Cardiac septum (tissue), 1 donor: ENCODE data around the gene DDX59. TPM values are rescaled to one million over a fixed set of nuclear protein-coding genes. Genes with fewer than 3 reads are reported as not detected.

Experiments
- DNase-seq: peaks from one replicate; pipeline ENCODE4 v3.0.0-alpha.2; 2020; ENCODE audit warnings: low spot score
- intact Hi-C: fragments of 100-400 bp; cut with DNase I; formaldehyde crosslinking; loops from one replicate; pipeline ENCODE4 v1.14.0; 2022
- total RNA-seq: library from RNA; stranded (reverse); fragmentation: NEBNext Ultra II Directional; extraction: Animal tissue kit (Norgen Biotek cat#: 25700); gene quantifications from one replicate; pipeline ENCODE4 v1.2.1, GENCODE V29; 2021
- donor health status: DM: no; HTN: no; CAD: no.

The DDX59 gene
- total RNA-seq, 1 donor from 2014 or later: 17.3 TPM

DNA sequence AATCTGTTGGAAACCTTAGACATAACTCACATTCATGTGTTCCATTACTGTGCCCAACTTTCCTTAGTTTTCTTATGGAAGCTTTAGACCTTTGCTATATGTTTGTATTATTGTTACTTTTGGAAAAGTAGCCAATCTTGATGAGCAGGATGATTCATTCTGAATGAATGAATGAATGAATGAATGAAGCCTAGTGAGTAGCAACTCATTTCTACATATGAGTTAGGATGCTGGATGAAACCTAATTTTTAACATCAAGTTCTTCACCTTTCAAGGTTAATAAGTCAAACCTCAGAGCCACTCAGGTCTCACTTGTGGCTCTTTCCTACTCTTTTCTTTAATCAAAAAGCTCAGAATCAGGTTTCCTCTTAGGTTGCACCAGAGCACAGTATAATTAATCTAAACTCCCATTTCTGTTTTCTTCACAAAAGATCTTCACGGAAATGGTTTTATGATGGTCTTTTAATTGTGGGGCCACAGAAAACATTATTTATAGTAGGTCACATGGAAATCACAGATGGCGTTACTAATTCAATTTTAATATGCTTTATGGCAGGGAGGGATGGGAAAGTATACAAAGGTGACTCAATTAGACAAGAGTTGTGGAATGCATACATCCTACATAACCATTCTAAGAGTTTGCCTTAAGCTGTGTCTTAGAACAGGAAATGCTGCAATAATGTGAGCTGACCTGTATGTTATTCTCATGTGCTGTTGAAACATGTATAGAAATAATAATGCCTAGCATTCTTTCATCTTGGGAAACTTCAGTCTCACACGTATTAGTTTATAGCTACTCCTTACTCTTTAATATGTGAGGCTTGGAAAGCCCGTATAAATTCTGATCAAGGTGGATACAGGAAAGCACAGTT is 4.5 kb upstream of the DDX59 start:
- intact Hi-C loops: no loop called here
- no peak for DNase-seq

DNA sequence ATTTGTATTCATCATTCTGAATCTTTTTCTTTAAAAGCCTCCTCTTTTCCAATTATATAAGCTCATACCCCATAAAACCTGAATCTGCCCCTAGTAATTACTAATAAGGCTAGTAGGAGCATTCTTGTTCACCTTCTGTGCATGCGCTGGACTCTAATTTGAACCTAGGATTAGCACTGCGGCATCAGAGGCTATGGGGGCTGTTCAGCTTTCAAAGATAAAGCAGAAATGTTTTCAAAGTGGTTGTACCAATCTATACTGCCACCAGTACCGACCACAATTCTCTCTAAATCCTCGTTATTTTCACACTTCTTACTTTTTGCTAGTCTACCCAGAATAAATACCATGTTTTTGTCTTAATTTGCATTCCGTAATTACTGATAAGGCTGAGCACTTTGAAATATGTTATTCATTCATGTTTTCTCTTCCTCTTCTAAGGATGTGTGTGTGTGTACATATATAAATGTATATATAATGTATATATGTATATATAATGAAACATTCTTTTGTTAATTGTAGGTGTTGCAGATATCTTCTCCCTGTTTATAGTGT is 1.6 kb upstream of the DDX59 start:
- no peak for DNase-seq
- intact Hi-C loops: no loop called here

DNA sequence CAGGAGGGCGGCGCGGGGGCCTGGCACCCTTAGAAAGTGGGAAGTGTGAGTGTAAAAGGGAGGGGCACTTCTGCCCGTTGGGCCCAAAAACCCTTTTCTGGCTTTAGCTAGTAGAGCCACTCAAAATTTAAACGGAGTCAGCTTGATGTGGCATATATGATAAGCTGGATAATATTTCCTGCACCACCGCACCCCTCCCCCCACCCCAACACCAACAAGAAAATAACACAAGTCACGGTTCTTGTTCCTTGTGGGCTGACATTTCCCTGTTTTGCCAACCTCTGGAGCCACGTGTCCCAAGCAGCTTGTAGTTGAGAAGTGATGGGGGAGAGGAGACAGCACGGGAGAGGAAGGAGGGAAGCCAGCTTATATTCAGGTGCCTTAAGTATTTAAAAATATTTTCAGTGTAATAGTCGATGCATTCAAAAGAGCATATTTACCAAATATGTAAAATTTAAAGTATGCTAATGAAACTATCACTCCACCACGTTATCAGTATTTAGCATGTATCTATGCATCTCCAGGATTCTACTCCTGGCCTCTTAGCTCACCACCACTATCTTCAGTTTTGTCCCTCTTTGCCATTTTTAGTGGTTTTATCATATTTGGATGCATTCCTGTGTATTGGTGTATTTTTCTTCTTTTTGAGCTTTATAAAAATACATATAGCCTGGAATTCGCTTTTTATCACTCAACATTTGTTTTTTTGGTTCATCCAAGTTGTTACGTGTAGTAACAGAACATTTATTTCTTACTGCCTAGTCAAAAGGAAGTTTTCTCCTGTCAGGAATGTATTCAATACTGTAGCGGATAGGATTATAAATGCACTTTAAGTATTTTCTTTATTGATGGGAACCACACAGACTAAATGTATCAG is 773 bp upstream of the DDX59 start:
- no peak for DNase-seq
- intact Hi-C loops: loop anchor here (1.0 kb wide), 1 partner anchor 69 kb away; no protein-coding TSS in a partner anchor

DNA sequence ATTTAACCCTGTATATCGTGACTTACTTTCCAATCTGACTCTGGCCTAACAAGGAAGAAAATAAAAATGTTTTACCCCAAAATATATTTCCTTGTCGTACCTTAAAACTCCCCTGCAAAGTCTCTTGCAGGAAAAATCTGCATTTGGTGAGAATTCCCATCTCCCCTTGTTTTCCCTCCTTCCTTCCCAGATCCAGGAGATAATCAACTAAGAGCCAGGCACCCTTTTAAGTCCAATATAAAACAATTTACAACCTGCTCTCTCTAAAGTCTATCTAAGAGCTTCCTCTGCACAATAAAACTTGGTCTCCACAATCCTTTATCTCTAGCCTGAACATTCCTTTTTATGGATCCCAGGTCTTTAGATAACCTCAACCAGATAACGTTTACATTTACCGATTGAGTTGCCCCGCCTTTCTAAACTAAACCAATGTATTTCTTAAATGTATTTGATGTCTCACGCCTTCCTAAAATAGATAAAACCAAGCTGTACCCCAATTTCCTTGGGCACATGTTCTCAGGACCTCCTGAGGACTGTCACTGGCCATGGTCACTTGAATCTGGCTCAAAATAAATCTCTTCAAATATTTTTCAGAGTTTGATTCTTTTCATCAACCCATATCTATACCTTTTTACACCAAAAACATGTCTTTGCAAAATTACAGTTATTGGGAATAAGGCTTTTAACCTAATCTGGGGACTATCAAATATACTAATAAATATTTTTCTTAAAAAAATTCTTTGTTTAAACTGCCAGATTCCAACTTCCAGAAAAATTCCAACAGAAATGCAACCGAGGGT is 993 bp downstream of the DDX59 start:
- intact Hi-C loops: loop anchor here (2.0 to 5.0 kb wide), 2 partner anchors 46 to 134 kb away; partner anchors contain the start of gene KIF14
- DNase-seq: no peak

DNA sequence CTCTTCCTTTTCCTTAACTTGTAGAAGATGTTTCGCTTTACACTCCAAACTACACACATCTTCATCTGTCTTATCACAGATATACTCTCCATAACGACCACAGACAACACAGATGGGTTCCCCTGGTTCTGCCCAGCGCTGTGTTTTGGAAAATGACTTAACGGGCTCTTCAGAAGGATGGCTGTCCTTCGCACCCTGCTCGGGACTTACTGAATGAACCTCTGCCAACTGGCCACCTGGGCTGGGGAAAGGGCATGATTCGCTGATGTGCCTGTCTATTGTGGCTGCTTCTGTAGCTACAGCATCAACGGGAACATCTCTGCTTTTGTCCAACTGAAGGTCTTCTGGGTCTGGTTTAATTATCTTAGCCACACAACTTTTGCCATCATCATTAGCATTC is 3.4 kb downstream of the DDX59 start:
- intact Hi-C loops: loop anchor here (5.0 kb wide), 1 partner anchor 44 kb away; the partner anchor contains the start of gene KIF14
- DNase-seq: no peak

DNA sequence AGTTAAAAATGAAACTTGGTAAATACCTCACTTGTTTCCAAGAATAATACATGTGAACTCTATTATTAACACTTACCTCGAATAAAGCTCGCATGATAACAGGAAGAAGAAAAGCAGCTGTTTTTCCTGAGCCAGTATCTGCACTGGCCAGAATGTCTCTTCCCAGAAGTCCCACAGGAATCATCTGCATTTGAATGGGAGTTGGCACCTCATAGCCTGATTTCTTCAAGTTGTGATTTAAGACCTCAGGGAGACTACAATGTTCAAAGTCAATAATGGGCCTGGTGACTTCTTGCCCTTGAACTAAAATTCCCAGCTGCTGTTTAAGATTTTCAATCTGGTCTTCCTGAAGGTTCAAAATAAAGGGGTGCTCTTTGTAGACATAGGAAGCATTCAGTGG is 3.8 kb downstream of the DDX59 start:
- DNase-seq: no peak
- intact Hi-C loops: loop anchor here (5.0 kb wide), 1 partner anchor 44 kb away; the partner anchor contains the start of gene KIF14

DNA sequence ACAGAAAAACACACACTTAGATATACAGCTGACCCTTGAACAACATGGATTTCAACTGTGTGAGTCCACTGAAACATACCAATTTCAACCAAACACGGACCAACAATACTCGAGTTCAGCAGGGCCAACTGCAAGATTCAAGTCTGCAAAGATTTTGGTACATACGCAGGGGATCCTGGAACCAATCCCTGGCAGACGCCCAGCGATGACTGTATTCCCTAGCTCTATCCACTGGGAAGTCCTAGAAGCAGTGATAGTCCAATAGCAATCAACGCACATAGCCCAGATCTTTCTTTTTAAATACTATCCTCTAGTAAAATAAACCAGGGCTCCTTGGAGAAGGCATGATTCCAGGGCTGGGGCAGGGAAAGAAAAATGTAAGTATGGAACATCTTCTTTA is 9.0 kb downstream of the DDX59 start:
- intact Hi-C loops: no loop called here

DNA sequence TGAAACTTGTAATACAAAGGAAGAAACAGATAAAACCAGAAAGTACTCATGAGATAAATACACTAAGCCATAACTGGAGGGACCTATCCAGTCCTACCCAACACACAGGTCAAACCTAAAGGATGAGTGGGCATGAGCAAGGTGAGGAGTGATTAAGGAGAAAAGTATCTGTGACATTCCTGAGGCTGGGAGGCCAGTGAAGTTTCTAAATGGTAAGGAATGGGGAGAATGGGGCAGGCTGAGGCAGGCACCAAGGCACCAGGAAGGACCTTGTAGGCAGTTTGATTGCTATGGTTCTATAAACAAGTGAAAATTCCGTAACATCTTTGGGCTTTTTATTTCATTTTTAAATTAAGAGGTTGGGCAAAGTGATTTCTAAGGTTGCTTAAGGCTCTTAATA is 10.4 kb downstream of the DDX59 start:
- DNase-seq: no peak
- intact Hi-C loops: no loop called here

More for the DNA sequence above, 9.0 kb downstream of the DDX59 start:
- DNase-seq: no peak

DNA sequence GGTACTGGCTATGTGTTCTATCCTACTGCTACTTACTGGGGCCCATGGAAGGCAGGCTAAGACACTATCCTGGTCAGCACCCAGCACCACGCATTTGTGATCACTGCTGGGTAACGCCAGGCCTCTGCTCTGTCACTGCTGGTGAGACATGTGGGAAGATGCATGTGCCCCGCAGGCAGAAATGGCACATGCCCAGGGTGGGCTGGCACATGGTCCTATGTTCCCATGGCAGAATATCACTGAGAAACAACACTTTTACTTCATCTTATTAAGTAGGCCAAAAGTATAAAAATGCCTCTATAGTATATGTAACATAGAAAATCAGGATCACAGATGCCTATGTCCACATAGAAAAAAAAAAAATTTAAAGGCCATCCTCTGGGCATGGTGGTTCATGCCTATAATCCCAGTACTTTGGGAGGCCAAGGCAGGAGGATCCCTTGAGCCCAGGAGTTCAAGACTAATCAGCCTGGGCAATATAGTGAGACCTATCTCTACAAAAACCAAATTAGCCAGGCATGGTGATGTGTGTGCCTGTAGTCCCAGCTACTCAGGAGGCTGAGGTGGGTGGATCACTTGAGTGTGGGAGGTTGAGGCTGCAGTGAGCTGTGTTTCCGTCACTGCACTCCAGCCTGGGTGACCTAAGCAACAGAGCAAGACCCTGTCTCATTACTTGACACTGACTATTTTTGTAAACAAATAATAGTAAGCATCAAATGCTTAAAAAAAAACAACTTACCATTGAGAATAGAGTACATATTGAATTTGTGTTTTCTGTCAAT is 11.5 kb downstream of the DDX59 start:
- intact Hi-C loops: no loop called here
- DNase-seq: no peak

DNA sequence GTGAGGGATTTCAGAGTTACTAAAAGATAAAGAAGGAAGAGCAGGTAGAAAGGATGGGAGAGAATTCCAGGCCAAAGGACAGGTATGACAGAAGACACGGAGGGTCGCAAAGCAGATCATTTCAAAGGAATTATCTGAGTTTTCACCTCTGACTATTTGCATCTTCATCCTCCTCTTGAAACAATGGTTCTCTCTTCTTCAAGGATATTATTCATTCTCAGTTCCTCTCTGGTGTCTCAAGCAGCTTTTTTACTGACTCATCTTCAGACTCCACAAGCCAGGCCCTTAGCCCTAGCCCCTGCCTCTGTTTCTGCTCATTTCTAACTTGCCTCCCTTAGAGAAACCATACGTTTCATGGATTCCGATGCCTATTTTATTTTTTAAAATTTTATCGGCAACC is 15.0 kb downstream of the DDX59 start:
- no peak for DNase-seq
- intact Hi-C loops: no loop called here

DNA sequence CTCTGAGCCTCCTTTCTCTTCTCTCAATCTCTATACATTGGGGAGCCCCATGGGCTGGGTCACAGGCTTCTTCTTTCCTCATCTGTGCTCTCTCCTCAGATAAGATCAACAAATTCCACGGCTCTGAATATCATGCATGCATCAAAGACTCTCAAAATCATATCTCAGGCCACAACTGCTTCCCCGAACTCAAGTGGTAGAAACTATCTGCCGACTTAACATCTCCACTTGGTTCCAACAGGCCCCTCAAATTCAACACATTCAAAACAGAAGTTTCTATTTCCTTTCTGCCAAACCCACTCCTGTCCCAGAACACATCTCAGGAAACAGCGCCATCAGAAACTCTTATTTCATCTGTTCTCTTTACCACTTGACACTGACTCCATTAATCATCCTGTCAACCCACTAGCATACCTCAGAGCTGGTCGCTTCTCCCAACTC is 16.7 kb downstream of the DDX59 start:
- no peak for DNase-seq
- intact Hi-C loops: no loop called here

DNA sequence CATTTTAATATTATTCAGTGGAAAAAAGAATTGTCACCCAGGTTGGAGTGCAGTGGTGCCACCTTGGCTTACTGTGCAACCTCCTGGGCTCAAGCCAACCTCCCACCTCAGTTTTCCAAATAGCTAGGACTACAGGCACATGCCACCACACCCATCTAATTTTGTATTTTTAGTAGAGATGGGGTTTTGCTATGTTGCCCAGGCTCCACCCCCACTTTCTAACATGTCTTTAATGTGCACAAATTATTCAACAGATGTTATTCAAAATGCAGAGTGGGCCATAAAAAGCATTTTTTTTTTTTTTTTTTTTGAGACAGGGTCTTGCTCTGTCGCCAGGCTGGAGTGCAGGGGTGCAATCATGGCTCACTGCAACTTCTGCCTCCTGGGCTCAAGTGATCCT is 17.3 kb downstream of the DDX59 start:
- no peak for DNase-seq
- intact Hi-C loops: no loop called here

DNA sequence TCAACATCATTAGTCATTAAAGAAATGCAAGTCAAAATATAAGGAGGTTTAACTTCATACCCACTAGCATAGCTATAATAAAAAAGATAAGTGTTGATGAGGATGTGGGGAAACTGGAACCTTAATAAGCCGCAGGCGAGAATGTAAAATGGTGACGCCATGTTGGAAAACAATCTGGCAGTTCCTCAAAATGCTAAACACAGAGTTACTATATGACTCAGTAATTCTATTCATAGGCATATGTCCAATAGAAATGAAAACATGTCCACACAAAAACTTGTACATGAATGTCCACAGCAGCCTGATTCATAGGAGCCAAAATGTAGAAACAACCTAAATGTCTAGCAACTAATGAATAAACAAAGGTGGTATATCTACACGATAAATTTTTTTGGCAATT is 23.2 kb downstream of the DDX59 start:
- DNase-seq: no peak
- intact Hi-C loops: no loop called here

DNA sequence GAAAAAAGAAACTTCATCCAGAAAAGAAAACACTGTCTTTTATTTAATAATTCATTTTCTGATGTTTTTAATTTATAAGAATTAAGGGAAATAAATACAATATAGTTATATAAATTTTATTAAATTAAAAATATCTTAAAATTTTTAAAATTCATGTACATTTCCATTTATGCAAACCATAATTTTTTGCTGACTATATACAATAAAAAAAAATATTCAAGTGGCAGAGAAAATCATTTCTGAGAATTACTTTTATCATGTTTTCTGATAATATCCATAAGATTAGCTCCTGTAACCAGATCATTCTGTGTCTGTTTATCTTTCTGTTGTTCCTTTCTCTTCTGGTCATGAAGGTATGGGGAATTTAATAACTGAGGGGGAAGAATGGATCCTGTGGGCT is 25.7 kb downstream of the DDX59 start:
- no peak for DNase-seq
- intact Hi-C loops: no loop called here

DNA sequence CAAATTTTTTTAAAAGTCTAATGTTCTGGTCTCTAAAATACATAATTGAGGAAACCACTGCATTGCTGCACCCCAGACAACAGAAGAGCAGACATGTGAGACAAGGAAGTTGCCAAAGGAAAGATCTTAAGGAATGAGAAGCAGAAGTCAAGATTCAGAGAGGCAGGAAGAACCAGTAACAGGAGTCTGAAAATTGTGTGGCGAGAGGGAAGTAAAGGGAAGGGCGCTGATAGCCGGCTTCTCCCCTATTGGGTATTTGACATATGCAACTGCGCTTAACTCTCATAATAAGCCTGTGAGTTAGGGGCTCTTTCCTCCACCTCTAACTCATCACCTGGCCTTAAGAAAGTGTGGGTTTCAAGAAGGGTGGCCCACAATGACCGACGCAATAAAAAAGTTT is 27.2 kb downstream of the DDX59 start:
- DNase-seq: no peak
- intact Hi-C loops: no loop called here

DNA sequence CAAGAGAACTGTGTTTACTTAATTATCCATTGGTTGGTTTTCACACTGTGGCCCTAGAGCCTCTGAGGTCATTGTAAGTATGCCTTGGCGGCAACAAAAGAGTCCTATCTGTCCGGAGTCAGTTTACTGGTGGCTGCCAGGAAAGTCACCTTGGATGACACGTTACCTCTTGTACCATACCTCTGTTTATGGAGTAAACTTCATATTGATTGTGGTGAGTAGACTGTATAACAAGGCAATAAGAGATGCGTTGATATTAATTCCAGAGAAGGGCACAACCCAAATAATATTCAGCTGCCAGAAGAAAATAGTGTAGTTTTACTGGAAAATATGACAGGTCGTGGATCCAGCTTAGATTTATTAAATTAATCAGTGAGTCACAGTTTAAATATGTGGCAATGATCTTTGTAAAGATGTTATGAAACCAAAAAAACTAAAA is 28.7 kb downstream of the DDX59 start:
- DNase-seq: no peak
- intact Hi-C loops: no loop called here

DNA sequence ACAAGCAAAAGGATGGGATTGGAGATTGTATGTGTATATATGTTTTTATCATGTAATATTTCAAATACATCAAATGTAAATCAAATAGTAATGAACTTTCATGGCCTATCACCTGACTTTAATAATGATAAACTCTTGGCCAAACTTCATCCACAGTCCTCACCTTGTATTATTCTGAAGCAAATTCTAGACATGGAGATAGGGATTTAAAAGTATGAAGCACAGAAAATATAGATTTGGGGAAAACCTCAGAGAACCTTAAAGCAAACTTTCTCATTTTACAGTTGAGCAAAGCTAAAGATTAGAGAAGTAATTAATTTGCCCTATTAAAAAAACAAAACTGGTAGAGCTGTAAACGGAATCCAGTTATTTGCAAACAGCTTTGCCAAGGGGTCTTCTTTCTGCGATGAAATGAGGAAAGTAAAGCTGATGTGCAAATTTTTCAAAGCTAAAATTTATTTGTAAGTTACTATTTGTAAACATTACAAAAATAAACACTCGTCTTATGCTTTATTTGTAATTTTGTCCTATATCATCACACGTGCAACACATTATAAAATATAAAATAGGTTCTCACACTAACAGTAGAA is 29.2 kb downstream of the DDX59 start:
- DNase-seq: no peak
- intact Hi-C loops: no loop called here

DNA sequence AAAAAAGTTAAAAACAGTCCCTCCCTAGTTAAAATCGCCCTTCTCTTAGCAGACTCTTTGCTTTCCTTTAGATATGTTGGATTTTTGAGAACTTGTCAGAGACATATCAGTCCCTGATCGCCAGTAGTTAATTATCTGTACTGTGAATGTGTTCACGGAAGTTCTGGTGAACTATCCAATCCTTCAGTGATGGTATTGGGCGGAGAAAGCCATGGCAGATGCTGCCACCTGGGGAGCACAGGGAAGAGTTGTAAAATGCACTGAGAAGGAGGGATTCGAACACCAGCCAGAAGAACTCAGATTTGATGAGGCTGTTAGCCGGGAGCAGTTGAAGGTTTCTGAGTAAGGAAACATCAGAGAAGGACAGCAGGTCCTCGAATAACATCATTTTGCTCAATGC is 31.6 kb downstream of the DDX59 start:
- intact Hi-C loops: no loop called here
- no peak for DNase-seq
